Upper lobe of left lung (tissue), 6 donors: Measurements from ENCODE around the gene CBR1. TPM values are rescaled to one million over a fixed set of nuclear protein-coding genes. Genes with fewer than 3 reads are reported as not detected.

Experiments used
- ATAC-seq, 2 donors: fragments of 200-7000 bp; cut with Tn5 transposase; one replicate each; pipeline ENCODE4 v1.9.1; 2022; ENCODE audit warnings: mild to moderate bottlenecking in 2 of 2, moderate library complexity in 2 of 2; ENCODE audit not compliant: low FRiP score in 2 of 2
- DNase-seq, 2 donors: peaks; one replicate each; pipeline ENCODE4 v3.0.0-alpha.2; 2019 to 2020
- H3K27ac ChIP-seq, 4 donors: fragments of 200-600 bp; sonication (generic); one replicate each; pipeline ENCODE4 v1.5.1; 2016 to 2019
- H3K27me3 ChIP-seq, 4 donors: fragments of 200-600 bp; sonication (generic); one replicate each; pipeline ENCODE4 v1.5.1; 2017 to 2019
- H3K36me3 ChIP-seq, 4 donors: fragments of 200-600 bp; sonication (generic); one replicate each; pipeline ENCODE4 v1.5.1; 2016 to 2019
- H3K4me1 ChIP-seq, 4 donors: fragments of 200-600 bp; sonication (generic); one replicate each; pipeline ENCODE4 v1.5.1; 2018 to 2019
- H3K4me3 ChIP-seq, 4 donors: fragments of 200-600 bp; sonication (generic); one replicate each; pipeline ENCODE4 v1.5.1; 2017 to 2019; ENCODE audit warnings: mild to moderate bottlenecking in 2 of 4, moderate library complexity in 1 of 4
- H3K9me3 ChIP-seq, 4 donors: fragments of 200-600 bp; sonication (generic); one replicate each; pipeline ENCODE4 v1.5.1; 2018 to 2019
- EP300 ChIP-seq, 4 donors: sonication (generic); formaldehyde crosslinking; IDR thresholded peaks; one replicate each; pipeline ENCODE4 v1.5.1; 2017; ENCODE audit warnings: antibody characterized with exemption in 4 of 4, control low read depth in 2 of 4
- POLR2A ChIP-seq, 4 donors: fragments of 450-650 bp; IDR thresholded peaks; one replicate each; pipeline ENCODE4 v1.5.1; 2016 to 2017; ENCODE audit warnings: antibody characterized with exemption in 4 of 4, mild to moderate bottlenecking in 2 of 4
- POLR2AphosphoS5 ChIP-seq, 2 donors: sonication (generic); formaldehyde crosslinking; IDR thresholded peaks; one replicate each; pipeline ENCODE4 v1.5.1; 2017; ENCODE audit warnings: antibody characterized with exemption in 2 of 2
- whole genome bisulfite sequencing, 2 donors: methylation state at CpG; one replicate each; pipeline ENCODE4 v1.1.5; 2017 to 2018; 5-methylcytosine and 5-hydroxymethylcytosine counted together
- total RNA-seq, 6 donors: library from RNA; depleted of rRNA in 4 of 6; stranded (reverse); fragments of >200 nt in 4 of 6; gene quantifications; one replicate each; pipeline versions ENCODE4 v1.1.0 to v1.2.1, GENCODE V29; 2016 to 2021
- TF ChIP-seq, protein P1 (sequence below), 6 experiments: fragments of 450-650 bp in 4 of 6; fragments of 200-600 bp in 2 of 6; sonication (generic) in 2 of 6; IDR thresholded peaks; one replicate each; pipeline ENCODE4 v1.5.1; 2016 to 2019; ENCODE audit warnings: antibody characterized with exemption in 6 of 6
- donor health status: DM: no; HTN: no; CAD: no; lungs with moderate emphysema.
- donor health status: DM: no; HTN: yes; CAD: no; lungs with severe emphysema.

Gene CBR1
- total RNA-seq, 6 donors from 2014 or later = 62.6 to 322 (median 106) TPM

DNA sequence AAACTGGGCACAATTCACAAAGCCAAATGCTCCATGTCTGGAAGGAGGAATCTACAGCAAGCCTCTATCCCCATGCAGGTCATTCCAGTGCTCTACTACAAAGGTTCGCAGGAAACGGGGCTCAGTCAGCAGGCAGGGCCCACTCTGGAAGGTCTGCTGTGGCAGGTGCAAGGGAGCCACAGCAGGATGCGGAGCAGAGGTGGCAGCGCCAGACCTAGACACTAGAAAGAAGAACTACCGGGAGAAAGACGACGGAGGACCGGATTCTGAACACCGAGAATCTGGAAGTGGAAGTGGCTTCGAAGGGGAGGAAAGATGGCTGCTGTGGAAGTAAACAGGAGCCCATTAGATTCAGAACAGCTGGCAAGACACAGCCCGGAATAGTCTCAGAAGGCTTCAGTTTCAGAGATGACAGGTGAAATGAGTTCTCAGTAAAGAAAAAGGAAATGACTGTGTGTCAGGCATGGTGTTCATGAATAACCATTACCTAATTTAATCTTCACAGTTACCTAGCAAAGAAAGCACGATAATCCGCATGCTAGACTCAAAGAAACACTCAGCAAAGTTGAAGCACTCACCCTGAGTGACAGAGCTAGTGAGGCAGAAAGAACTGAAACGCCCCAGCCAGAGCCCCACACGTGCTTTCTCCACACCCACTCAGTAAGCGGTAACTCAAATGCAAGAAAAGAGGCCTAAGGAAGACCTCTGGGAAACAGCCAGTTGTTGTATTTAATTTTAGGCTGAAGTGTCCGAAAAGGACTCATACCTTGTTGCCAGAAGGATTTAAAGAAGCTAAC lies 30.9 kb upstream of the CBR1 start:
- 93 to 95% methylated on average over 16 to 17 of the region's 17 CpGs for WGBS, 2 donors
- H3K36me3 ChIP-seq = peaks cover 9 to 92% (median 57%) of the 10 kb centered on the region in 4 donors
- no peak overlapping the region for H3K4me3 ChIP-seq
- H3K4me1 ChIP-seq = peaks cover 0 to 2% (median 0%) of the 10 kb centered on the region in 4 donors
- H3K9me3 ChIP-seq = no peaks in the 10 kb centered on the region
- DNase-seq = no peak
- no peak overlapping the region for H3K27ac ChIP-seq
- TF ChIP-seq, protein P1, sequence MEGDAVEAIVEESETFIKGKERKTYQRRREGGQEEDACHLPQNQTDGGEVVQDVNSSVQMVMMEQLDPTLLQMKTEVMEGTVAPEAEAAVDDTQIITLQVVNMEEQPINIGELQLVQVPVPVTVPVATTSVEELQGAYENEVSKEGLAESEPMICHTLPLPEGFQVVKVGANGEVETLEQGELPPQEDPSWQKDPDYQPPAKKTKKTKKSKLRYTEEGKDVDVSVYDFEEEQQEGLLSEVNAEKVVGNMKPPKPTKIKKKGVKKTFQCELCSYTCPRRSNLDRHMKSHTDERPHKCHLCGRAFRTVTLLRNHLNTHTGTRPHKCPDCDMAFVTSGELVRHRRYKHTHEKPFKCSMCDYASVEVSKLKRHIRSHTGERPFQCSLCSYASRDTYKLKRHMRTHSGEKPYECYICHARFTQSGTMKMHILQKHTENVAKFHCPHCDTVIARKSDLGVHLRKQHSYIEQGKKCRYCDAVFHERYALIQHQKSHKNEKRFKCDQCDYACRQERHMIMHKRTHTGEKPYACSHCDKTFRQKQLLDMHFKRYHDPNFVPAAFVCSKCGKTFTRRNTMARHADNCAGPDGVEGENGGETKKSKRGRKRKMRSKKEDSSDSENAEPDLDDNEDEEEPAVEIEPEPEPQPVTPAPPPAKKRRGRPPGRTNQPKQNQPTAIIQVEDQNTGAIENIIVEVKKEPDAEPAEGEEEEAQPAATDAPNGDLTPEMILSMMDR (IDR thresholded peaks at IDR 0.05) = no peak
- TF ChIP-seq POLR2AphosphoS5 (IDR thresholded peaks at IDR 0.05) = no peak
- TF ChIP-seq POLR2A (IDR thresholded peaks at IDR 0.05) = no peak
- TF ChIP-seq EP300 (IDR thresholded peaks at IDR 0.05) = no peak
- H3K27me3 ChIP-seq = no peaks in the 10 kb centered on the region
- no peak for ATAC-seq

DNA sequence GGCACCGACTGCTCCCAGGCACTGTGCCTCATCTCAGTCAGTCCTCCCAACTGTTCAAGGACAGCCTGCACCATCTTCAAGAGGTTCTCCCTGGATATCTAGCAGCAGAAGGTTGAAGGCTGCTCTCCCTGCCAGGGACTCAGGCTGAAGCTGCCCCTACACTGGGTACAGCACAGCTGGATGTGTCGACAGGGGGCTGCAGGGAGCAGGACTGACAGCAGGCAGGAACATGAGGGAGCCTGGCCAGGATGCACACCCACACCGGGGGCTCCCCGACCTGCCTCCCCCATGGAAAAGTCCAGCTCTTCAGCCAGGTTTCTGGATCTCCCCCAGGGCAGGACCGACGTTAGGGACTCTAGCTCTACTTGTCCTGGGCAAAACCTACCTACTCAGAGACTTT lies 30.0 kb upstream of the CBR1 start:
- ATAC-seq = no peak
- 88 to 91% methylated on average over 6 of the region's 6 CpGs for WGBS, 2 donors
- H3K9me3 ChIP-seq = no peaks in the 10 kb centered on the region
- TF ChIP-seq POLR2A (IDR thresholded peaks at IDR 0.05) = no peak
- TF ChIP-seq POLR2AphosphoS5 (IDR thresholded peaks at IDR 0.05) = no peak
- no peak for TF ChIP-seq EP300 (IDR thresholded peaks at IDR 0.05)
- TF ChIP-seq, protein P1 (IDR thresholded peaks at IDR 0.05) = no peak
- H3K4me3 ChIP-seq = no peak overlapping the region
- H3K36me3 ChIP-seq = peaks cover 12 to 94% (median 61%) of the 10 kb centered on the region in 4 donors
- peaks cover 0 to 2% (median 0%) of the 10 kb centered on the region in 4 donors for H3K4me1 ChIP-seq
- peak overlapping the region in 1 of 4 donors; percentile 2 for H3K27ac ChIP-seq
- DNase-seq = no peak
- H3K27me3 ChIP-seq = no peaks in the 10 kb centered on the region

DNA sequence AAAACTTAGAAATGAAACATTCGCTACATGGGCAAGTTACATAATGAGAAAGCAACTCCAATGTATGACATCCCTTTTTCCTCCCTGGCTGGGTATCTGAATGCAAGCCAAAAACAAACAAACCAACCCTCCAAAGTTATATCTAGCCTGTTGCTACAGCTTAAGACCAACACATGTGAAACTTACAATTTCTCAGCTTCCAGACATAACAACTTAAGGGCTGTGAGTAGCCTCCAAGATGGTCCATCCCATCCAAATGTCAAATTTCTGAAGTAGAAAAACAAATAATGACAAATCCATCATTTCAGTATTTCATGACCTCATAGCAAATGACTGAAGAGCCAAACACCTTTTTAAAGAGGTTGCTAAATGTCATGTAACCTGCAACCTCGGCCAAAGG lies 29.4 kb upstream of the CBR1 start:
- Histone ChIP-seq H3K27me3 (no peaks in the 10 kb centered on the region), H3K36me3 (peaks cover 16 to 94% (median 61%) of the 10 kb centered on the region in 4 donors), H3K4me1 (peaks cover 0 to 3% (median 2%) of the 10 kb centered on the region in 4 donors), H3K9me3 (no peaks in the 10 kb centered on the region), H3K27ac (peak overlapping the region in 1 of 4 donors; percentile 21), H3K4me3 (no peak overlapping the region)
- ATAC-seq (no peak), DNase-seq (no peak)
- TF ChIP-seq, protein P1 (IDR thresholded peaks at IDR 0.05) = no peak
- TF ChIP-seq POLR2AphosphoS5 (IDR thresholded peaks at IDR 0.05) = no peak
- TF ChIP-seq POLR2A (IDR thresholded peaks at IDR 0.05) = no peak
- TF ChIP-seq EP300 (IDR thresholded peaks at IDR 0.05) = no peak
- WGBS, 2 donors = 56 to 82% methylated on average over 2 of the region's 2 CpGs

DNA sequence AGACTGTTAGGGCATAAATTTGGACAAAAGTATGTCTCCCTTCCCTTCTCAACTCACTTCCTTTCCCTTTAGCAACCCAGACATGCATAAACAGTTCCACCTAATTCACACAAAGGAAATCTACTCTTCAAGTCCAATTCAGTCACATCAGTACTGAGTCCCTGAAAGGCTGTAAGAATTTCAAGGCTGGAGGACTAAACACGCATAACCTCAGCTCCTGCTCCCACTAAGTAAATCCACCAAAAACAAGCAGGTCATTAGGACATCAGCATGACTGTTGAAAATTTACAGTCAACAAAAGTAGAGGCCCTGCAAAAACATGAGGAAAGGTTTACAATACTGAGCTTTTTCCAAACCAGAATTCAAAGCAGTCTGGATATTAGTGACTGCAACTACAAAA lies 27.9 kb upstream of the CBR1 start:
- H3K36me3 ChIP-seq = peaks cover 21 to 96% (median 58%) of the 10 kb centered on the region in 4 donors
- H3K9me3 ChIP-seq = no peaks in the 10 kb centered on the region
- H3K27me3 ChIP-seq = no peaks in the 10 kb centered on the region
- H3K4me3 ChIP-seq = no peak overlapping the region
- DNase-seq = no peak
- no peak overlapping the region for H3K27ac ChIP-seq
- ATAC-seq = no peak
- 81 to 95% methylated on average over 1 of the region's 1 CpG for WGBS, 2 donors
- no peak for TF ChIP-seq POLR2A (IDR thresholded peaks at IDR 0.05)
- H3K4me1 ChIP-seq = peaks cover 6 to 17% (median 10%) of the 10 kb centered on the region in 4 donors

DNA sequence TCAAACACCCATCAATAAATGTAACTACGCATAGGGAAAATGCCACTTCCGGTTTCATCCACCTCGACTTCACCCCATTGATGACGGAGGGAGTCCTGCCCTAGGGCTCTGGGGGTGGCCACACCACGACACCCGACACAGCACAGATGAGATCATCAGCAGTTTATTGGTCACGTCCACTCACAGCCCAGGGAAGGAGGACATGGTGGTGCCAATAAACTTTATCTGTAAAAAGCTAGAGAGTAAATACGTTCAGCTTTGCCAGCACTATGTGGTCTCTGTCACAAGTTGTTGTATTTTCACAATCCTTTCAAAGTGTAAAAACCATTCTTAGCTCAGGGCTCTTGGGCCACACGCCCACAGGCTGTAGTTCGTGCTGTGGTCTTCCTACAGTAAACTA lies 25.8 kb upstream of the CBR1 start:
- H3K4me3 ChIP-seq = no peak overlapping the region
- no peaks in the 10 kb centered on the region for H3K9me3 ChIP-seq
- peaks cover 6 to 17% (median 10%) of the 10 kb centered on the region in 4 donors for H3K4me1 ChIP-seq
- no peak for ATAC-seq
- H3K36me3 ChIP-seq = peaks cover 18 to 94% (median 47%) of the 10 kb centered on the region in 4 donors
- no peak for DNase-seq
- TF ChIP-seq, protein P1 (IDR thresholded peaks at IDR 0.05) = no peak
- TF ChIP-seq POLR2AphosphoS5 (IDR thresholded peaks at IDR 0.05) = no peak
- no peak for TF ChIP-seq EP300 (IDR thresholded peaks at IDR 0.05)
- no peak for TF ChIP-seq POLR2A (IDR thresholded peaks at IDR 0.05)
- 91 to 92% methylated on average over 10 of the region's 10 CpGs for WGBS, 2 donors
- H3K27ac ChIP-seq = no peak overlapping the region
- no peaks in the 10 kb centered on the region for H3K27me3 ChIP-seq
